Measurements from ENCODE around the gene SMAD7.
A peak's percentile ranks its signal among the peaks of the same experiment; 100 is the strongest.

Gene SMAD7

DNA sequence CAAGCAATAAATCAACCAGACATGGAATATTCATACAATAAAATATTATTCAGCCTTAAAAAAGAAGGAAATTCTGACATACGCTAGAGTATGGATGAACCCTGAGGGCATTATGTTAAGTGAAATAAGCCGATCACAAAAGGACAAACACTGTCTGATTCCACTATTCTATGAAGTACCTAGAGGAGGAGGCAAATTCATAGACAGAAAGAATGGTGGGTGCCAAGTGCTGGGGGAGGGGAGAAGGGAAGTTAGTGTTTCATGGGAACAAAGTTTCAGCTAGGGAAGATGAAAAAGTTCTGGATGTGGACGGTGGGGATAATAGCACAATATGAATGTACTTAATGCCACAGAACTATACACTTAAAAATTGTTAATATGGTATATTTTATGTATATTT lies 19.8 kb downstream of the SMAD7 start:
- TF ChIP-seq ZNF274 (IDR thresholded peaks at IDR 0.05; ENCODE audit: low read depth, low read length), result no peak
- no peak overlapping the region for H3K4me3 ChIP-seq (ENCODE audit: low read length)

DNA sequence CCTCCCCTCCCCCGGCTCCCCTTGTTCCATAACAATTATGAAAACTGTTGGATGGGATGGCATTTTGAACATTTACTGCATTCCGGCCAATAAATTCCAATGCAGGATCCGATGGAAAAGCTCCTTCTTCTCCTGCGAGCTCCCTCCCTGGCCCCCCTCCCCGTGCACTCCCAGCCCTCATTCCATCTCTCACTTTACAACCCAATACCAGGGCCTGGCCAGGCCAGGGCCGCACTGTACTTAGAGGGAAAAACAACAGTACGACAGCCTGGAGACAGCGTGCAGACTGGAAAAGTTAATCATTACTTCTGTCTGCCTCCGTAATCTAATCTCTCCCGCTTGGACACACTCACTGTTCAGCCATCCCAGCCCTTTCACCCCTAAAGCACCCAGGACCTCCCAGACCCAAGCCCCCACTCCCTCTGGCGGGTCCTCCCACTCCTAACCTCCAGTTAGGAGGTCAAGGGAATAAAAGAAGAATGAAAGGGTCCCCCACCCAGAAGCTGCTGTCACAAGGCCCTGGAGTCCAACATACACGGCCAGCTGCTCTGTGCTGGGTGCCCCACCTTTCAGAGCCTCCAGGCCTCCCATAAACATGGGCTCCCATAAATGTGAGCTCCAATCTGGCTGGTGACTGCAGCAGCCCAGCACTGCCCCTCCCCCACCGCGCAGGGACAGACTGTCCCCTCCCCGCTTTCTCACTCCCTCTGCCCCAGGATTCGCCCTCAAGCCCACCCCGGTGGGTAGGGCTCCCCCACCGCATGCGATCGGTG lies 20.6 kb downstream of the SMAD7 start:
- no peak overlapping the region for H3K4me3 ChIP-seq (ENCODE audit: low read length)
- no peak for TF ChIP-seq ZNF274 (IDR thresholded peaks at IDR 0.05; ENCODE audit: low read depth, low read length)

DNA sequence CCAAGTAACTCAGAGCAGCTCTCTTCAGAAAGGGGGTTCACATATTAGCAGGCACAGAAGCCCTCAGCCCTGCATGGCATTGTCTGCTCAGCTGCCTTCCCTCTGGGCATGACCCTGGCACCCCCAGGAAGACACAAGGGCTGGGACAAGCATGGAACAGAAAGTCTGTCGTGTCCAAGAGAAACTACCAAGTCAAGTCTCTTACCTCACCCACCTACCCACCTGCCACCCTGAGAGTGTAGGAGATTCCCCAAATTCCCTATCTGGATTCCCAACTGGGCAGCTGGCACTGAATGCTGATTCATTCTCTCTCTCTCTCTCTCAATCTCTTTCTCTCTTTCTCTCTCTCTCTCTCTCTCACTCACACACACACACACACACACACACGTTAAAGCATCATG lies 21.6 kb downstream of the SMAD7 start:
- no peak for TF ChIP-seq ZNF274 (IDR thresholded peaks at IDR 0.05; ENCODE audit: low read depth, low read length)
- peak overlapping the region; percentile 7; the same call in 1 of the 2 replicates for H3K4me3 ChIP-seq (ENCODE audit: low read length)

DNA sequence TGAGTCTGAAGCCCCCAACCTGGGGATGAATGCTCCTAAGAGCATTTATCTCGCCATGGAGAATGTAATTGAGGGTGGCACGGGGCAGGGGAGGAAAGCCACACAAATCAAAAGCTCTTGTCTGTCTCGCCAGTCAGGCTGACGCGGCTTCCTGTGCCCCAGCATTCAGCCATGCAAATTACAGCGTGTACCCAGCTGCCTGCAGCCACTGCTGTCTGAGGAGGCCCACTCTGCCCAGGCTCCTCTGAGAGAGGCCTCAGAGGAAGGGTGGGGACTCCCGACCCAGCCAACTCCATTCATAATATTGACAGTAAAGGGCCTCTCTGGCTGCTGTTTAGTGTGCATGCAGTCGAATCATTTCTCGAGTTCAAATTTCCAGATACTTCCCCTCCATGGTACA lies 22.0 kb downstream of the SMAD7 start:
- no peak for TF ChIP-seq ZNF274 (IDR thresholded peaks at IDR 0.05; ENCODE audit: low read depth, low read length)
- H3K4me3 ChIP-seq (ENCODE audit: low read length), result peak overlapping the region; percentile 37; the same call in 1 of the 2 replicates

DNA sequence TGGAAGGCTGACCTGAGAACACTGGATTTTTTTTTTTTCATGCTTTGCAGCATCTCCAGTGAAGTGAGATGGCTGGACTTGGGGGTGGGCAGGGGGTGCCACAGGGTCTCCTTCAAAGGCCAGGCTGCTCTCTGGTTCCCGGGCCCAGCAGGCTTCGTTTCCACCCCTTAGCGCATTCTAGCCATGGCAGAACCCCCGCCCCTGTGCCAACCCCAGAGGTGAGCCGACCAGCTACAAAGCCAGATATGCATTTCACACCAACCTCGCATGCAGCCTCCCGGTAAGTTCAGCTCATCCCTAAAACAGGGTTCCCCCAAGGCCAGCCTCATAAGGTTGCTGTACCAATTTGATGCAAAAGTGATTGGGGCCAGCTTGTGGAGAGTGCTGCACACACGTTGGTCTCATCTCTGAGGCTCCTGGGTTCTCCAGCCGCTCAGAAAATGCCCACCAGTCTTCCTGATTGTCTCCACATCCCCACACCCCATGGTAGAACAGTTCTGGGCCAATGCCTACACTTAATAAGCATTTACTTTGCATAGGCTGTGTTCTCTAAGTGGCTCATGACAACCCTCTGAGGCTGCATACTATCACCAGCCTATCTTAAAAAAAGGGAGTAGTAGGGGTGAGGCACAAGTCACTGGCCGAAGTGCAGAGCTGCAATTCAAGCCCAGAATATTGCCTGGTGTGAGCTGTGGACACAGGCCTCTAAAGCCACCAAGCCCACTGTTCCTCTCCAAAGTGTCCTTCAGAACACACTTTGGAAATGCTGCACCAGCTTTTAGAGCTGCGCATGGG lies 23.3 kb downstream of the SMAD7 start:
- no peak overlapping the region for H3K4me3 ChIP-seq (ENCODE audit: low read length)

GRCh38 chr18:48926420-48926857 lies 24.3 kb downstream of the SMAD7 start:
- no peak overlapping the region for H3K4me3 ChIP-seq (ENCODE audit: low read length)
- no peak for TF ChIP-seq ZNF274 (IDR thresholded peaks at IDR 0.05; ENCODE audit: low read depth, low read length)

More for the DNA sequence above, 23.3 kb downstream of the SMAD7 start:
- TF ChIP-seq ZNF274 (IDR thresholded peaks at IDR 0.05; ENCODE audit: low read depth, low read length), result no peak

DNA sequence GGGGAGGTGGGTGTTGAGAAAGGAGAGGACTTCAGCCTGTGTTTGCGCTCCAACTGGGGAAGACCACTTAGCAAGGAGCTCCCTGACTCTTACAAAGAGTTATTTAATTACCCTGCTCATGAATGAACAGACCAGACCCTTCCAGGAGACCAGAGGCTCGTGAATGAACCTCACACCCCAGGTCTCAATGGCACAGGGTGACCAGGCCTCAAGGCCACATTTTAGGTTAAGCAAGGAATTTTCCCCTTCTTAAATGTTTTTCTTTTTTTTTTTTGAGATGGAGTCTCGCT lies 25.3 kb downstream of the SMAD7 start:
- H3K4me3 ChIP-seq (ENCODE audit: low read length), result no peak overlapping the region

DNA sequence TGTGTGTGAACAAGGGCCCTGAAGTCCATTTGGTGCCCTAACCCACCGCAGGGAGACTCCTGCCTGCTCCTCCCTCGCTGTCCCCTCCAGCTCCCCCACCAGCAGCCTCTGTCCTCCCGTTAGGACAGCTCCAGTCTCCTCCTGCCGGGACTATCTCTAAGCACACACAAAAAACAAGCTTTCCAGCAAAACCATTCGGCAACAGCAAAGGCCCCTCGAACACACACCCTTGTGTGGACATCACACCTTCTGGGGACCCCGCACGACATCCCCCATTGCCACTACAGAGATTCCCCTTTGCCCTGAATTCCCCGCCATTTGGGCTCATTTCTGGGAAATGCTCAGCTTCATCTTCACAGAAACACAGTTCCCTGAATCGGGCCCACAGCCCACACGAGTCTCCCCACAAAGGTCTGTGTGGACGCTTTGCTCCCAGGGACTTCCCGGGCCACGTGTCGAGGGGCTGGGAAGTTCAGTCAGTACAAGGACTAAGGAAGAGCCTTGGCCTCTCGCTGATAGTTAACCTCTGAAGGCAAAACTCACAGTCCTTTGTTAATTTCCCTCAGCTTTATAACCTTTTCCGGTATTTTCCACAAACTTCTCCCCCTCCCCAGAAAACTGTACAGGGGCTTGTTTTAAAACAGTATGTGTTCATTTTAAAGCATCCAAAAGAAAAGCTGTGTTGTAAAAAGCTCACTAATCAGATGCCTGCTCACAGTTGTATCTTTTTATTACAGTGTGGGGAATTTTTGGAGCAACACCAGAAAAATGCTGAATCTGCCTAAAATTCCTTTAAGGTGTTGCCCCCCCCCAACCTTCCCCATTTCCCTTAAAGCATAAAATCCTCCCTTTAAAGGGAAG lies 25.9 kb downstream of the SMAD7 start:
- H3K4me3 ChIP-seq (ENCODE audit: low read length), result no peak overlapping the region; the same call in 1 of the 2 replicates
- TF ChIP-seq ZNF274 (IDR thresholded peaks at IDR 0.05; ENCODE audit: low read depth, low read length), result no peak

More for the DNA sequence above, 25.3 kb downstream of the SMAD7 start:
- no peak for TF ChIP-seq ZNF274 (IDR thresholded peaks at IDR 0.05; ENCODE audit: low read depth, low read length)

DNA sequence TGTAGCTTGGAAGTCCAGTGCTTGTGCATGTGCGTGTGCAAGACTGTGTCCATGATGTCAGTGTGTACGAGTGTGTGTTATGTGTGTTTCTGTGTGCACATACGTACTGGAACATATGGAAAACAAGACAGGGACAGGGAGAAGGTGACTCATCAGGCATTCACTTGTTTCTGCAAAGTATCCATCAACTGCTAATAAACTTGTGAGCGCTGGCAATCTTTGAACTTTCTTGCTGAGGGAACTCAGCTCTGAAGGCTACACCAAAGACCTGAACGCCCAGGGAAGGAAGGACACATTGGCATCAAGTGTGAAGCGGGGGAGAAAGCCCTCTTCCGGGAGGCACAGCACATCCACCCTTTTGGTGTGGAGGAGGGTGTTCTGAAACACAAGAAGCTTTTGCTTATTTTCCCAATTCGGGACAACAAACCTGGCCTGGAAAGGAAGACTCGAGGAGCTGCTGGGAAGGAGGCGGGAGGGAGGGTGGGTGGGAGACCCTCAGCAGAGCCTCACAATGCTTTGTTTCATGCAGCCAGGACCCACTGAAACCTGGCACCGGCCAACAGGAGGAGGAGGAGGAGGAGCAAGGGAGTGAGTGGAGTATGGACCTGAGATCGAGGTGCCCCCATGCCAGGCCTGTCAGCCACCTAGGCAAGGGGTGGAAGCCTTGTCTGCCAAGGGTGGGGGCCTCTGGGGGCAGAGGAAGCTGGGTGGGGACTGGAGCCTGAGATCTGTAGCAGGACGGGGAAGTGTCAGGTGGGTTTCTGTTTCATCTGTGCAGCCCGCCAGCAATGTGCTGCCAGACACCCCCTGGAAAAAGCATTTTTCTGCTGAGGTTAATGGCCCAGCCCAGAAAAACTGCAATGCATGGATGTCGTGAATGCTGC lies 26.8 kb downstream of the SMAD7 start:
- H3K4me3 ChIP-seq (ENCODE audit: low read length), result no peak overlapping the region; the same call in 1 of the 2 replicates
- no peak for TF ChIP-seq ZNF274 (IDR thresholded peaks at IDR 0.05; ENCODE audit: low read depth, low read length)

DNA sequence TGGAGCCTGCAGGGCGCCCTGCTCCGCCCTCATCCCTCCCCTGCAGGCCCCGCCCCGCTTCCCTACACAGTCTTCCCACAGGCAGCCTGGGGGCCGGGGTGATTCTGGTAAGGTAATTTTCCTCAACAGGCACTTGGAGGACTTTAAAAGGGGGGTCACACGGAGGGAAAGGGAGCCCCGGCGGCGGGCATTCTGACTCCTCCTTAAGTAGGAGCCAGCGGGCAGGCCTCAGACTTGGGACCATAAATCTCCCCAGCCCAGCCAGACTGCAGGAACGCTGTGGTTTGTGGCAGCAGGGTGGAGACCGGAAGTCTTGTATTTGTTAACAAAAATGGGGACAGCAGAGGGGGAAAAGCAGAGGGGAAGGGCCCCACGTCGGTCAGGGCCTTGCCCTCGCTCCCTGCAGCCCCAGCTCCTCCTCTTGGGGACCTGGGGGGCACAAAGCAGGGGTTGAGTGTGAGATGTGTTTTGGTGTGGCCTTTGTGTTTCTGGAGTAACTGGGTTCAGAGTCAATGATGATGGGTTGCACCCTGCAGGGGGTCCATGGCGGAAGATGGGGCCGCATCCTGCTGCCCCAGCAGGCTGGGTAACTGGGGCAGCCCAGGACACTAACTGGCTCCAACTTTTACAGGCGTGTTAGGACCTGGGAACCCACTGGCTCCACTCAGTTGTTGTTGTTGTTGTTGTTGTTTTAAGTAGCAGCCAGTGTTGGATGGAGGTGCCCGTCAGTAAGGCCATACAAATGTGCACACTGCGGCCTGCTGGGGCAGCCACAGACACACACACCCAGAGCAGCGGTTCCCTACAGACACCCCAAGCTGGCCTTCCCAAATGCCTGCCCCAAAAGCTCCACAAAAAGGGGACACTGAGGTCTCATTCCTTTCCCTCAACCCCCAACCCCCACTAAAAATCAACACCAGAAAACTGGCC lies 27.7 kb downstream of the SMAD7 start:
- TF ChIP-seq ZNF274 (IDR thresholded peaks at IDR 0.05; ENCODE audit: low read depth, low read length), result no peak
- H3K4me3 ChIP-seq (ENCODE audit: low read length), result peak overlapping the region; percentile 6; the same call in 1 of the 2 replicates

DNA sequence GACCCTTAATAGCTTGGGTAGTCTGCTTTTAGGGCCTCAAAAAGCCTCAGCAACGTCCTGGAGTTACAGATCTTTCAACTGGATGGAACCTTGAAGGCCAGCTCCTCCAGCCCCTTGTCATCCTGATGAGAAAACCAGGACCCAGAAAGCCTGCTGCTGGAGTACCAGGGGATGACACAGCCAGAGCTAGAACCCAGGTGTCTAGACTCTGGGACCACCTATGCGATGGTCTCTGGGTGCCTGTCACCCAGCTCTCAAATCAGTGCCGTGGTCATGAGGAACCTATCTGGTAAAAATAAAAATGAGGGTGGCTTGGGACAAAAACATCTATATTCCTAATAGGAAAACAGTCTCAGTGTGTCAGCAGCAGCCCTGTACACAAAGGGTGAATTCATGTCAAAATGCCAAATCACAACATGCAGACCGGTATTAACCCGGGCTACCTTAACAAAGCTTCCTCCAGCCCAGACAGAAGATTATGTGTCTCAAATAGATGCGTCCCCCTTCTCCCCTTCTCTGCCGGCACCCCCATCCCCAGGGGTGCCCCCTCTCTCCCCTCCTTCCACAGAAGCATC lies 28.5 kb downstream of the SMAD7 start:
- H3K4me3 ChIP-seq (ENCODE audit: low read length), result no peak overlapping the region

More for the DNA sequence above, 28.5 kb downstream of the SMAD7 start:
- no peak for TF ChIP-seq ZNF274 (IDR thresholded peaks at IDR 0.05; ENCODE audit: low read depth, low read length)
